Endothelial cell of umbilical vein (primary cell): Measurements from ENCODE around the gene MAN1A1.

Source experiments
- CTCF ChIP-seq, 2 donors: IDR thresholded peaks; 1 replicate in 1 of 2; 2 replicates in 1 of 2; pipeline ENCODE4 v1.5.1; 2011; ENCODE audit warnings: low read length in 2 of 2, mild to moderate bottlenecking in 2 of 2, moderate library complexity in 2 of 2, control low read depth in 1 of 2, inconsistent platforms in 1 of 2, low read depth in 1 of 2; ENCODE audit not compliant: insufficient read depth in 1 of 2; ENCODE audit errors: extremely low read depth in 1 of 2
- EZH2 ChIP-seq: IDR thresholded peaks from 2 replicates; pipeline ENCODE4 v1.6.1; 2012; ENCODE audit warnings: borderline replicate concordance, low read depth, mild to moderate bottlenecking, moderate library complexity, low read length, inconsistent platforms; ENCODE audit not compliant: severe bottlenecking
- FOS ChIP-seq: IDR thresholded peaks from 2 replicates; pipeline ENCODE4 v1.6.1; 2011; ENCODE audit warnings: mild to moderate bottlenecking, low read length, moderate library complexity, borderline replicate concordance; ENCODE audit not compliant: insufficient read depth
- GATA2 ChIP-seq: IDR thresholded peaks from 2 replicates; pipeline ENCODE4 v1.7.0; 2011; ENCODE audit warnings: low read depth, mild to moderate bottlenecking, moderate library complexity, mixed read lengths, low read length; ENCODE audit not compliant: insufficient read length, insufficient read depth
- JUN ChIP-seq: IDR thresholded peaks from 2 replicates; pipeline ENCODE4 v1.6.1; 2011; ENCODE audit warnings: borderline replicate concordance, low read depth; ENCODE audit not compliant: insufficient read length, insufficient read depth
- MYC ChIP-seq: IDR thresholded peaks from one replicate; pipeline ENCODE4 v1.6.1; 2011; ENCODE audit warnings: mild to moderate bottlenecking, low read depth, low read length
- POLR2A ChIP-seq: IDR thresholded peaks from 2 replicates; pipeline ENCODE4 v1.6.1; 2012; ENCODE audit warnings: low read depth, mild to moderate bottlenecking, control low read depth, low read length
- POLR2AphosphoS5 ChIP-seq: IDR thresholded peaks from 2 replicates; pipeline ENCODE4 v1.6.1; 2012; ENCODE audit warnings: low read depth, mild to moderate bottlenecking, control low read depth, low read length, moderate library complexity; ENCODE audit not compliant: insufficient read depth
- TF ChIP-seq, protein P1 (sequence below): IDR thresholded peaks from 2 replicates; pipeline ENCODE4 v1.6.1; 2011; ENCODE audit not compliant: insufficient read depth, insufficient read length

DNA sequence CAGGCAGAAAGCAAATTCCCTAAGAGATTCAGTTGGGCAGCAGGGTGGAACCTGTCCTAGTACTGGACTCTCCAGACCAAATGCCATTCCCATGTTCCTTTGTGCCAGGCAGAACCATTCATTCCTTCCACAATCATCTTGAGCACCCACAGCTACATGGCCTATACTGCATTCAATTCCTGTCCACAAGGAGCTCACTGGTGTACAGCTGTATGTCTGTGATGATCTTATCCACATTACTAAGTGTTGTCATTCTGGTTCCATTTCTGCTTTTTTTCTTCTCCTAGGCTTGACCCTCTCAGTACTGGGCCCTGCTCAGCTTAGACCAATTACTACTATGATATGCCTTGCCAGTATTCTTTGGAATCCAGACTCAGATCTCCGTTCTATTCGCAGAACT lies 27.5 kb downstream of the MAN1A1 start:
- TF ChIP-seq POLR2A: no peak
- TF ChIP-seq CTCF (IDR thresholded peaks at IDR 0.05; ENCODE audit: extremely low read depth in 1 of 2, insufficient read depth in 1 of 2, low read depth in 1 of 2, low read length in 2 of 2): no peak
- TF ChIP-seq MYC: no peak
- TF ChIP-seq GATA2: no peak
- TF ChIP-seq, protein P1, sequence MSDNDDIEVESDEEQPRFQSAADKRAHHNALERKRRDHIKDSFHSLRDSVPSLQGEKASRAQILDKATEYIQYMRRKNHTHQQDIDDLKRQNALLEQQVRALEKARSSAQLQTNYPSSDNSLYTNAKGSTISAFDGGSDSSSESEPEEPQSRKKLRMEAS: no peak
- no peak for TF ChIP-seq EZH2
- no peak for TF ChIP-seq JUN
- TF ChIP-seq POLR2AphosphoS5: no peak
- no peak for TF ChIP-seq FOS
